ENCODE results near the gene RGS7.

RGS7 gene

DNA sequence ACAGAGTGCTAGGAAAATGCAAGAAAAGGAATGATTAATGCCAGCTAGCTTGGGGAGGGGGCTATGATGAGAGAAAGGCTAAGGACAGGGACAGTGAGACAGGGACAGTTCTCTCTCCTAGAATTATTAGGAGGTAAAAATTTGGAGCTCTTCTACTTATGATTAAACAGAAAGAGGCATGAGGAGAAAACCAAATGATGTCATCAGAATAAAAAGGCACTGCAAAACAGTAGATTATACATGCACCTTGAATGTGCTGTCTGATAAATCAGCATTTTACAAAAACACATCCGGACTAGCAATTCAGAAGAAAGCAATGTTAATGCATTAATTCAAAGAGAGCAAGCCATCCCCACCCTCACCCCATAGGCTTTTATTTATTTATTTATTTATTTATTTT is 277.5 kb downstream of the RGS7 start:
- DNase-seq (ENCODE audit: low spot score) = no peak

DNA sequence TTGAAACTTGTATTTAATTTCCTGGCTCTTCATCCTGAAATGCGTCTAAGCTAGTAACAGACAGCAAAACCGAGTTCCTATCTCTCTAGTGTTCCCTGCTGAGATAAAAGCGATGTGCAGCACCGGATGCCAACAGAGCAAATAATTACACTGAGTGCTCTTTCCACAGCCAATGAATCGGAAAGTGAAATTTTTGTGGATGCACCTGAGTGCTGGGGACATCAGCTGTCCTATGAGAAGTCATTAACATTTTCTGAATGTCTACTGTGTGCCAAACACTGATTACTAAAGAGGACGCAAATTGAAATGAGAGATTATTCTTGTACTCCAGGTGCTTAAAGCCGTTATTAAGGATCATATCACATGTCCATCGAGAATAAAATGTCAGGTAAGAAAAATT is 278.0 kb downstream of the RGS7 start:
- DNase-seq (ENCODE audit: low spot score) = no peak

- no peak for DNase-seq (ENCODE audit: low spot score)
These were observed 279.4 kb downstream of the RGS7 start for GRCh38 chr1:241077386-241078147.

GRCh38 chr1:241074507-241074906 is 282.5 kb downstream of the RGS7 start:
- DNase-seq (ENCODE audit: low spot score) = no peak

GRCh38 chr1:241068359-241068758 is 288.6 kb downstream of the RGS7 start:
- DNase-seq (ENCODE audit: low spot score) = no peak

DNA sequence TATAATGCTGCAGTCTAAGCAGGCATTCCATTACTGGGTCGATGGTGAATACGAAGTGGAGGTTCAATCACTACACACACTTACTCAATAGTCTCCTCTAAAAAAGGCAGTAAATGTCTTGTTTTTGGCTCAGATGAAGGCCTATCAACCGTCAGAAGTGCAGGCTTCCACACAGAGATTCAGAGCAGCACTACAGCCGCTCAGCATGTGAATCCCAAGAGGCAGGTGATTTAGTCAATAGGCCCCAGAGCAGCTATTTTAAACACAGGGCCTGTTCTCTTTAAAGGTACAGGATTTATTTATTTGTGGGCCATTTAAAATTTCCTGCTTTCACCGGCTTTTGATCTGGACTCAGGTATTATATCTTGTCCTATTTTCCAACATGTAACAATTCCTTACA is 293.7 kb downstream of the RGS7 start:
- DNase-seq (ENCODE audit: low spot score) = no peak

- no peak for DNase-seq (ENCODE audit: low spot score)
These were observed 295.9 kb downstream of the RGS7 start for GRCh38 chr1:241061062-241061461.

- no peak for DNase-seq (ENCODE audit: low spot score)
These were observed 308.4 kb downstream of the RGS7 start for GRCh38 chr1:241048622-241049021.

DNA sequence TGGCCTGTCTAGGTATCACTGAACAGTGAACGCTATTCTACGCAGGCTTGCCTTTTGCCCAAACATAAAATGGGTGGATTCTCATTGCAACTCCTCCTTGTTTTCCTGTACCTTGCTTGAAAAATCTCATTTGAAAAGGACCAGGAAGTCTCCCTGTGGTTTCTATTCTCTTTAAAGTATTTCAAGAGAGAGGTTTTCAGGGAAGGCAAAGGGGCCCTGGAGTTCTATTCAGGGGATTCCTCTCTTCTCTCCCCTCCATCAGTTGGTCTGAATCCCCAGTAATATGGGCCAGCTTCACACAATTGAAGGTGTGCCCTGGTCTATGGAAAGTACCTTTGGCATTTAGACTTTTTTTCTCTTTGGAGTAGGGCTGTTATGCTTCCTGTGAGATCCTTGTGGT is 311.3 kb downstream of the RGS7 start:
- no peak for DNase-seq (ENCODE audit: low spot score)

DNA sequence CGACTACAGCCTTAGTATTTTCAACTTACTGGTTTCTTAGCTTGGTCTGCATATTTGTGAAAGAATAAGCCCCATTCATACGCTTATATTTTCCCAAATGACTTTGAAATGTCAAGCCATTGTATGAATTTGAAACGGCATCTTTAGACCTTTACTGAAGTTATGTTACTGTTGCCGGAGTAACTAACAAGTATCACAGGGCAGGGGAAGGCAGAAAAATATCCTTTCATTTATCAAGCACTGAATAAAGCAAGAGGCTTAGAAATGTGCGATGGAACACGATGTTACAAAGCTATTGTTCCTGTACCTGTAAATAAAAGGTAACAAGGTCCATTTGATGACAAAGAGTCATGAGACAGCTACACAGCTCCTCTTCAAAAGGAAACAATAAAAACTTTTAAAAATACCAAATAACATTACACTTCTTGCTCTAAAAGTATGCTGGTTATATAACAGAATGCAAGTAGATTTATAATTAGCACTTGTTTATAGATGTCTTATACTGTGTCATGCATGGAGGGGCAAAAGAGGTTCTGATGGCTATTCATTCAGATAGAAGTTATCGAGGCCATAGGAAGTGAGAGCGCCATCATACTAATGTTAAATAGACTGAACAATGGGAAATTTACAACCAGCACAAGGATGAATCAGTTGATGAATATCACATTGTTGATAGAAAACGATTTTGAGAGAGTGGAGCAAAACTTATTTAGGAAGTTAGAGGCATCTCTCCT is 322.6 kb downstream of the RGS7 start:
- no peak for DNase-seq (ENCODE audit: low spot score)

DNA sequence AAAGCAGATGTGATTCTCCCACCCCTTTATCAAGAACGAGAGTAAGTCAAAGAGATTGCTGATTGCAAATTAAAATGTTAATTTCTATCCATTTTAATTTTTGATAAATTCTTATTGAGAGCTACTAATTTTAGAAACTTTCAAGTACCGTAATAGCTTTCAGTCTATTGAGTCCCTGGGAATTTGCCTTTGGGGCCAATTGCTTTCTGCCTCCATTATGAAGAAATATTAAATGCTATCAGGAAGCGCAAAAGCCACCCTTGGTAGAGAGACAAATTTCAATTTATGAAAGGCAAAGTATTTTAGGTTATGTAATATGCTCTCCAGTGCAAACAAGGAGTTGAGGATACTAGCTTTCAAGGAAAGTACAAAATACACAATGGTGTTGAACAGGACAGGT is 332.2 kb downstream of the RGS7 start:
- no peak for DNase-seq (ENCODE audit: low spot score)

- DNase-seq (ENCODE audit: low spot score) = no peak
These were observed 334.6 kb downstream of the RGS7 start for GRCh38 chr1:241022366-241022765.

GRCh38 chr1:241020851-241021697 is 335.9 kb downstream of the RGS7 start:
- DNase-seq (ENCODE audit: low spot score) = no peak

GRCh38 chr1:241012708-241013340 is 344.2 kb downstream of the RGS7 start:
- no peak for DNase-seq (ENCODE audit: low spot score)

DNA sequence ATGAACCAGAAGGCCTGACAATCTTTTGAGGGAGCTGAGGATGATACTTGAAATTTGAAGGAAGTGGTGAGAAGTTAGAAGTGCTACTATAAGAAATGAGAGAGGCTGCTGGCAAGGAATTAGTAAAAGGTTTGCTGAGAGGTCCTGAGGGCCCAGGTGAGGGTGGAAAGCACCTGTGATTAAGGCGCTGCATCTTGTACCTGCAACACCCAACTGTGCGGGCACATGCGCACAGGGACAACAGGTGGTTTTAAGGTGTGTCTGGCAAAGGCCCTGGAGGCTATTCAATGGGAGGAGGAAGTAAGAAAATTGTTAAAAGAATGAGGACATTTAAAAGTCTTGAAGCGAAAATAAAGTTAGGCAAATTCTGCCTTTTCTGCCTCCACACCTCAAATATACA is 349.3 kb downstream of the RGS7 start:
- DNase-seq (ENCODE audit: low spot score) = no peak

DNA sequence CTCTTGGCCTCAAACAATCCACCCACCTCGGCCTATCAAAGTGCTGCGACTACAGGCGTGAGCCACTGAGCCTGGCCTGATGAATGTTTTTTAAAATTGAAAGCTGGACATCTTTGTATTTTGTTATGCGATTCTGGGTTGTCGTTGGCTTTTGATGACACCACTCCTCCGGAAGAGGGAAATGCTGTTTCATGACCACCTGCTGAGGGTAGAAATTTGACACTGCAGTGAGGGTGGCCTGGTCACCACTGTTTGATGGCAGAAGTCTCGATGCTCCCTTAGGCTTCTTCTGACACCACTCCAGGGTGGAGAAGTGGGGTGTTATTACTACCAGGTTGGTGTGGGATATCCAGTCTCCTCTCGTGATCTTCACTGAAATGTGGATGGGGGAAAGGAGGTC is 357.2 kb downstream of the RGS7 start:
- no peak for DNase-seq (ENCODE audit: low spot score)

DNA sequence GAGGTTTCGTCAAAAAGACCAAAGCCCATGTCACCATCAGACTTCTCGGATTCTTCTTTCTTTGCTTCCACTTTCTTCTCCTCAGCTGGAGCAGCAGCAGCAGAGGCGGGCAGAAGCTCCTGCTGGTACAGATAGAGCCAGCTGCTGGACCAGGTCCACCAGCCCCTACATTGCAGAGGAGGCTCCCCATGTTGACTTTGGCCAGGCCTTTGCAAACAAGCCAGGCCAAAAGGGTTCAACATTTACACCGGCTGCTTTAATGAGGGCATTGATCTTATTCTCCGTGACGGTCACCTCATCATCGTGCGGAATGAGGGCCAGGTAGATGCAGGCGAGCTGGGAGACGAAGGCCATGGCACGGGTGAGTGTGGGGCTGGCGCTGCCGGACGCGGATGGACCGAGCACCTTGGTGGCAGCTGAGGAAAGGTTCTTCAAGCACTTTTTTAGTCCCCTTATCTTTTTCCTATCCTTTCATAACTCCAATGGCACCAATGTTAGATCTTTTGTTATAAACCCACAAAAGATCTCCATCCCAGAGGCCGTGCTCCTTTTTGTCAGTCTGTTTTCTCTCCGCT is 358.5 kb downstream of the RGS7 start:
- no peak for DNase-seq (ENCODE audit: low spot score)

DNA sequence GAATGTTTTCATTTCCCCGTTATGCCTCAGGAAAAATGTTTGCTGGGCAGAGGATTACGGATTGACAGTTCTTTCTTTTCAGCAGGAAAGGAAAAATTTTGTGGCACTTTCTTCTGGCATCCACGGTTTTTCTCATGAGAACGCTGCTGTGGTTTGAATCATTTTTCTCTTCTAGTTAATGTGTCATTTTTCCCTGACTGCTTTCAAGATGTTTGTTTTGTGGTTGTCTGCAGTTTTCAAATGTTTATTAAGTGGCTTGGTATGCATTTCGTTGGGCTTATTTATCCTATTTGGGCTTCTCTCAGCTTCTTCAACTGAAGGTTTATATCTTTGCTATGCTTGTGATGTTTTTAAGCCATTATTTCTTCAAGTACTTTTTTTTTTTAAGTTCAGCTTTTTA is 359.0 kb downstream of the RGS7 start:
- DNase-seq (ENCODE audit: low spot score) = no peak

DNA sequence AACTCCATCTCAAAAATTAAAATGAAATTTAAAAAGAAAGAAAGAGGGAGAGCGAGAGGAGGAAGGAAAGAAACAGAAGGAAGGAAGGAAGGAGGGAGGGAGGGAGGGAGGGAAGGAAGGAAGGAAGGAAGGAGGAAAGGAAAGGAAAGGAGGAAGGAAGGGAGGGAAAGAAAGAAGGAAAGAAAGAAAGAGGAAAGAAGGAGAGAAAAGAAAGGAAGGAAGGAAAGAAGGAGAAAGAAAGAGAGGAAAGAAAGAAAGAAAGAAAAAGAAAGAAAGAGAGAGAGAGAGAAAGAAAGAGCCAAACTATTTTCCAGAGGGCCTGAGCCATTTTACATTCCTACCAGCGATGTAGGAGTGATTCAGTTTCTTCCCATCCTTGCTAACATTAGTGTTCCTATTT is 364.0 kb downstream of the RGS7 start:
- no peak for DNase-seq (ENCODE audit: low spot score)

DNA sequence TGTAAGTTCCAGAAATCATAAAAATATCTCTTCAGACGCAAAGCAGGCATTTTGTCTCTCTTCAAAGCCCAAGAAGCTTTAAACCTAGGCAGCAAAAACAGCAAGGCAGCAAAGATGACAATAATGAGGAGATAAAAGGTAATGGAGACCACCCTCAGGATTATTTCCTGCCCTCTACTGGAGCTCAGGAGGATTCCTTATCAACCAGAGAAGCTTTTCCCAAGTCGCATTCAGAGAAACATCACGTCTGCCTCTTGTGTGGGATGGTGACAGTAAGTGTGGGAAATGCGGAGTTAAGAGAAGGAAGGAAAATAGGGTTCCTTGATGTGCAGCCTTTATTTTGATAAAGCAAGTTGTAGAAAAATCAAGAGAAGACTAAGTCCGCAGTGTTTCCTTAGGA is 365.8 kb downstream of the RGS7 start:
- DNase-seq (ENCODE audit: low spot score) = no peak

DNA sequence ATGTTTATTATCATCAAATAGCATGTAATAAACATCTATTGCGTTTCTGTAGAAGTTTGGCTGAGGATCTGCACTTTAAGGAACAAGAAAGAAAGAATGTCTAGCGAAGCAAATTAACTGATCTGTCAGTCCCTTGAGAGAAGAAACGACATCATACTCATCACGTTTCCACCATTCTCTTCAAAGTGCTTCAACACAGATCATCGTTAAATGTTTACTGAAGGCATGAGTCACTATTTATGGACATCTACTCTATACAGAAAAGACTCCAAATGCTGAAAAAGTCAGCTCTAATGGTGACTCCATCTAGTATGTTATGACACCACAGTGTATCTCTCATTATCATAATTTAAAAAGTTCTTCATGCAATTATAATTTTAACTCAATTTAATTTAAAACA is 369.1 kb downstream of the RGS7 start:
- DNase-seq (ENCODE audit: low spot score) = no peak

- DNase-seq (ENCODE audit: low spot score) = no peak
These were observed 371.9 kb downstream of the RGS7 start for GRCh38 chr1:240985081-240985480.
